NCI-H2081 treated with DMSO at 0.1 percent for 48 hours (cell line): ENCODE measurements around the gene KRT84.

Source experiments
- DNase-seq: peaks from one replicate; lab custom pipeline; 2025; lab: John Stamatoyannopoulos, UW

The KRT84 gene

GRCh38 chr12:52343550-52343949, 41.9 kb downstream of the KRT84 start:
- no peak for DNase-seq

- DNase-seq: no peak
These were observed 42.5 kb downstream of the KRT84 start for GRCh38 chr12:52342781-52343490.

GRCh38 chr12:52341066-52341580, 44.3 kb downstream of the KRT84 start:
- DNase-seq: no peak

- DNase-seq: no peak
These were observed 47.1 kb downstream of the KRT84 start for GRCh38 chr12:52338241-52338960.

- no peak for DNase-seq
These were observed 48.4 kb downstream of the KRT84 start for GRCh38 chr12:52337054-52337453.

GRCh38 chr12:52336641-52337040, 48.8 kb downstream of the KRT84 start:
- DNase-seq: no peak

GRCh38 chr12:52335598-52336262, 49.7 kb downstream of the KRT84 start:
- DNase-seq: peak; percentile 16

GRCh38 chr12:52334185-52334584, 51.3 kb downstream of the KRT84 start:
- DNase-seq: no peak

- DNase-seq: no peak
These were observed 52.1 kb downstream of the KRT84 start for GRCh38 chr12:52333321-52333720.

GRCh38 chr12:52332381-52332780, 53.1 kb downstream of the KRT84 start:
- no peak for DNase-seq

GRCh38 chr12:52331833-52332232, 53.6 kb downstream of the KRT84 start:
- no peak for DNase-seq

GRCh38 chr12:52331039-52331438, 54.4 kb downstream of the KRT84 start:
- no peak for DNase-seq

GRCh38 chr12:52327830-52328500, 57.5 kb downstream of the KRT84 start:
- DNase-seq: no peak
